Sigmoid colon (tissue), 4 donors: ENCODE measurements around the gene SPIRE1.

Experiments
- EP300 ChIP-seq, 4 donors: sonication (generic); formaldehyde crosslinking; IDR thresholded peaks; one replicate each; pipeline ENCODE4 v1.6.1; 2017; ENCODE audit warnings: antibody characterized with exemption in 4 of 4
- POLR2AphosphoS5 ChIP-seq, 4 donors: sonication (generic); formaldehyde crosslinking; IDR thresholded peaks; one replicate each; pipeline ENCODE4 v1.6.1; 2017; ENCODE audit warnings: antibody characterized with exemption in 4 of 4
- TF ChIP-seq, protein P1 (sequence below), 4 experiments: fragments of 450-650 bp in 3 of 4; fragments of 200-600 bp in 1 of 4; IDR thresholded peaks; one replicate each; pipeline ENCODE4 v1.5.1; 2016 to 2019; ENCODE audit warnings: antibody characterized with exemption in 4 of 4, mild to moderate bottlenecking in 3 of 4, moderate library complexity in 2 of 4

DNA sequence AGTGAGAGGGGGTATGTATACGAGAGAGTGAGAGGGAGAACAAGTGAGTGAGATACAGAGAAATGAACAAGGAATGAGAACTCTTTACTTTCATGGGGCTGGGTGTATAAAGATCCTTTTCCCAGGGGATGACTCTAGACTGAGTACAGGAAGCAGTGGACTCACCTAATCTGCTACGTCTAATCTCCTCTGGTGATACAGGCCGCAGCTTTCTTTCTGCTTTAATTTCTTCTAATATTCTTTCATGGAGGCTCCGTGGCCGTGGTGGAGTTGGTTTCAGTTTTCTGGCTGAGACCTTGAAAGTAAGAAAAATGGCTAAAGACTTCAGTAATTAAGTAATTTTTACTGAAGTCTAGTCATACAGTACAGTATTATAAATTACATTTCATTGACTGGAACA lies 165.0 kb downstream of the SPIRE1 start:
- TF ChIP-seq, protein P1, sequence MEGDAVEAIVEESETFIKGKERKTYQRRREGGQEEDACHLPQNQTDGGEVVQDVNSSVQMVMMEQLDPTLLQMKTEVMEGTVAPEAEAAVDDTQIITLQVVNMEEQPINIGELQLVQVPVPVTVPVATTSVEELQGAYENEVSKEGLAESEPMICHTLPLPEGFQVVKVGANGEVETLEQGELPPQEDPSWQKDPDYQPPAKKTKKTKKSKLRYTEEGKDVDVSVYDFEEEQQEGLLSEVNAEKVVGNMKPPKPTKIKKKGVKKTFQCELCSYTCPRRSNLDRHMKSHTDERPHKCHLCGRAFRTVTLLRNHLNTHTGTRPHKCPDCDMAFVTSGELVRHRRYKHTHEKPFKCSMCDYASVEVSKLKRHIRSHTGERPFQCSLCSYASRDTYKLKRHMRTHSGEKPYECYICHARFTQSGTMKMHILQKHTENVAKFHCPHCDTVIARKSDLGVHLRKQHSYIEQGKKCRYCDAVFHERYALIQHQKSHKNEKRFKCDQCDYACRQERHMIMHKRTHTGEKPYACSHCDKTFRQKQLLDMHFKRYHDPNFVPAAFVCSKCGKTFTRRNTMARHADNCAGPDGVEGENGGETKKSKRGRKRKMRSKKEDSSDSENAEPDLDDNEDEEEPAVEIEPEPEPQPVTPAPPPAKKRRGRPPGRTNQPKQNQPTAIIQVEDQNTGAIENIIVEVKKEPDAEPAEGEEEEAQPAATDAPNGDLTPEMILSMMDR (IDR thresholded peaks at IDR 0.05), result no peak
- TF ChIP-seq EP300 (IDR thresholded peaks at IDR 0.05) (no peak), POLR2AphosphoS5 (IDR thresholded peaks at IDR 0.05) (no peak)
